HUES6 (cell line): ENCODE measurements around the gene MAP3K5.

Experiments
- H3K27ac ChIP-seq: 2 replicates; pipeline ENCODE4 v1.7.0; 2013; ENCODE audit warnings: low read depth, mild to moderate bottlenecking, low read length, inconsistent platforms
- H3K27me3 ChIP-seq: 2 replicates; pipeline ENCODE4 v1.6.1; 2013; ENCODE audit warnings: low read length; ENCODE audit not compliant: control insufficient read depth, insufficient read depth
- H3K36me3 ChIP-seq: 2 replicates; pipeline ENCODE4 v1.6.1; 2013; ENCODE audit warnings: low read length; ENCODE audit not compliant: control insufficient read depth, insufficient read depth
- H3K4me1 ChIP-seq: 2 replicates; pipeline ENCODE4 v1.6.1; 2013; ENCODE audit warnings: low read length; ENCODE audit not compliant: control insufficient read depth, insufficient read depth
- H3K4me3 ChIP-seq: 2 replicates; pipeline ENCODE4 v1.5.1; 2013; ENCODE audit warnings: low read depth, low read length
- H3K9ac ChIP-seq: one replicate; pipeline ENCODE4 v1.6.1; 2013; ENCODE audit warnings: mild to moderate bottlenecking, low read length
- H3K9me3 ChIP-seq: 2 replicates; pipeline ENCODE4 v1.6.1; 2013; ENCODE audit warnings: low read depth, low read length; ENCODE audit not compliant: control insufficient read depth, insufficient read depth

MAP3K5 gene

GRCh38 chr6:136772685-136773472, 19.4 kb downstream of the MAP3K5 start:
- no peak overlapping the region for H3K9ac ChIP-seq
- H3K27ac ChIP-seq: no peak overlapping the region
- no peak overlapping the region for H3K4me3 ChIP-seq

GRCh38 chr6:136771306-136771705, 21.0 kb downstream of the MAP3K5 start:
- Histone ChIP-seq H3K36me3 (no peaks in the 10 kb centered on the region), H3K9me3 (no peaks in the 10 kb centered on the region), H3K27me3 (no peaks in the 10 kb centered on the region), H3K4me3 (no peak overlapping the region), H3K9ac (no peak overlapping the region), H3K4me1 (peaks cover 6% of the 10 kb centered on the region; the same call in 1 of the 2 replicates), H3K27ac (no peak overlapping the region)

More at GRCh38 chr6:136772685-136773472, 19.4 kb downstream of the MAP3K5 start:
- Histone ChIP-seq H3K9me3 (no peaks in the 10 kb centered on the region), H3K4me1 (peaks cover 6% of the 10 kb centered on the region; the same call in 1 of the 2 replicates), H3K27me3 (no peaks in the 10 kb centered on the region), H3K36me3 (no peaks in the 10 kb centered on the region)

GRCh38 chr6:136769759-136770158, 22.5 kb downstream of the MAP3K5 start:
- no peak overlapping the region for H3K9ac ChIP-seq
- H3K4me1 ChIP-seq: peaks cover 6% of the 10 kb centered on the region; the same call in 1 of the 2 replicates
- no peaks in the 10 kb centered on the region for H3K9me3 ChIP-seq
- H3K27ac ChIP-seq: no peak overlapping the region
- no peaks in the 10 kb centered on the region for H3K36me3 ChIP-seq
- H3K4me3 ChIP-seq: no peak overlapping the region
- H3K27me3 ChIP-seq: no peaks in the 10 kb centered on the region

- Histone ChIP-seq H3K4me1 (peaks cover 6% of the 10 kb centered on the region; the same call in 1 of the 2 replicates), H3K27ac (no peak overlapping the region), H3K4me3 (no peak overlapping the region), H3K27me3 (no peaks in the 10 kb centered on the region), H3K9ac (no peak overlapping the region), H3K36me3 (no peaks in the 10 kb centered on the region), H3K9me3 (no peaks in the 10 kb centered on the region)
Observed at GRCh38 chr6:136769124-136769523, 23.2 kb downstream of the MAP3K5 start.

- H3K9ac ChIP-seq: no peak overlapping the region
- no peak overlapping the region for H3K4me3 ChIP-seq
- no peaks in the 10 kb centered on the region; the same call in 1 of the 2 replicates for H3K4me1 ChIP-seq
- H3K27me3 ChIP-seq: no peaks in the 10 kb centered on the region
- no peaks in the 10 kb centered on the region for H3K9me3 ChIP-seq
- H3K27ac ChIP-seq: no peak overlapping the region
- no peaks in the 10 kb centered on the region for H3K36me3 ChIP-seq
Observed at GRCh38 chr6:136767570-136768309, 24.5 kb downstream of the MAP3K5 start.

- no peaks in the 10 kb centered on the region for H3K27me3 ChIP-seq
- H3K4me3 ChIP-seq: no peak overlapping the region
- H3K9me3 ChIP-seq: no peaks in the 10 kb centered on the region
- H3K4me1 ChIP-seq: no peaks in the 10 kb centered on the region; the same call in 1 of the 2 replicates
- H3K36me3 ChIP-seq: no peaks in the 10 kb centered on the region
- no peak overlapping the region for H3K27ac ChIP-seq
- no peak overlapping the region for H3K9ac ChIP-seq
Observed at GRCh38 chr6:136767103-136767502, 25.2 kb downstream of the MAP3K5 start.

- Histone ChIP-seq H3K4me1 (no peaks in the 10 kb centered on the region; the same call in 1 of the 2 replicates), H3K9ac (no peak overlapping the region), H3K4me3 (no peak overlapping the region), H3K27ac (no peak overlapping the region), H3K36me3 (no peaks in the 10 kb centered on the region), H3K9me3 (no peaks in the 10 kb centered on the region), H3K27me3 (no peaks in the 10 kb centered on the region)
Observed at GRCh38 chr6:136766274-136766673, 26.0 kb downstream of the MAP3K5 start.

GRCh38 chr6:136764517-136764993, 27.7 kb downstream of the MAP3K5 start:
- H3K36me3 ChIP-seq: no peaks in the 10 kb centered on the region
- no peaks in the 10 kb centered on the region for H3K27me3 ChIP-seq
- no peaks in the 10 kb centered on the region; the same call in 1 of the 2 replicates for H3K4me1 ChIP-seq
- H3K9me3 ChIP-seq: no peaks in the 10 kb centered on the region
- no peak overlapping the region for H3K27ac ChIP-seq
- H3K4me3 ChIP-seq: no peak overlapping the region
- no peak overlapping the region for H3K9ac ChIP-seq

- Histone ChIP-seq H3K9me3 (no peaks in the 10 kb centered on the region), H3K36me3 (no peaks in the 10 kb centered on the region), H3K27ac (no peak overlapping the region), H3K4me1 (no peaks in the 10 kb centered on the region; the same call in 1 of the 2 replicates), H3K4me3 (no peak overlapping the region), H3K27me3 (no peaks in the 10 kb centered on the region), H3K9ac (no peak overlapping the region)
Observed at GRCh38 chr6:136763716-136764516, 28.4 kb downstream of the MAP3K5 start.

- H3K9me3 ChIP-seq: no peaks in the 10 kb centered on the region
- no peak overlapping the region for H3K9ac ChIP-seq
- no peak overlapping the region for H3K4me3 ChIP-seq
- no peaks in the 10 kb centered on the region; the same call in 1 of the 2 replicates for H3K4me1 ChIP-seq
- no peak overlapping the region for H3K27ac ChIP-seq
- H3K27me3 ChIP-seq: no peaks in the 10 kb centered on the region
- H3K36me3 ChIP-seq: no peaks in the 10 kb centered on the region
Observed at GRCh38 chr6:136763255-136763654, 29.0 kb downstream of the MAP3K5 start.
